ENCODE data around the gene MGST3. TPM values are rescaled to one million over a fixed set of nuclear protein-coding genes. Genes with fewer than 3 reads are reported as not detected.
"Not testable (repeated sequence)": the region's sequence is repeated elsewhere in the genome, so short reads cannot be mapped to it uniquely, and the experiment has no call there.

MGST3 gene
- total RNA-seq: 128 and 136 TPM in 2 replicates
- long read RNA-seq, transcript MGST3-205 (6 exons, 1,015 nt): major isoform, 22 of 43 reads
- long read RNA-seq, transcript MGST3-207 (2 exons, 1,002 nt): minor isoform, 12 of 43 reads
- long read RNA-seq, partial matches to known transcripts: 2 of 43 reads
- long read RNA-seq, other reads (novel, unspliced or antisense): 7 of 43 reads

DNA sequence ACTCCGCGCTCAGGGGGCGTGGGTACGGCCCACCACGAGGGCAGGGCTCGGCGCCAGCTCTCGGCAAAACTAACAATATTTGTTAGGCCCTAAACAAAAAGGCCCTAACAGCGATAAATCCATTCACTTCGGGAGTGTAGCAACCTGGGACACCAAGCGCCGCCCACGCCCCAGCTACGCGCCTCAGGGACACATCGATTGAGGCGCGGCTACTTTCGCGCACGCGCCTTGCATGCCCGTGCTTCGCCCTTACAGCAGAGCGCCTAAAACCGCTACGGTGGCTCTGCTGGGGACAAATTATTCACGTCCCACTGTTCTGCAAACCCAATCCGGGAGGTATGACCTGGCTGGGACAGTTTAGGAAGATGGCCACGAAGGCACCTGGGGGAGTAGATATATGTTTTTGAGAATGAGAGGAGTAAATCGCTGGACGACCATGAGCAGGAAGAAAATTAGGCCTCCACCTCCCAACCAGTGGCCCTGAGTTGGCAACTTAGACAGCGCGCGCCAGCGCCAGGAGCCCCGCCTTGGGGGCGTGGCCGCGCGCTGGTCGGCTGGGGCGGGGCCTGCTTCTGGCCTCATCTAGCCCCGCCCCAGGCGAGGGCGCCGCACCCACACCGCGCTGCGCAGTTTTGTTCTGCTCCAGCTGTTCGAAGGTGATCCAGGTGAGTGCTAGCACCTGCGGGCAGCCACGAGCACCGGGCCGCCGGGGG is at the start of gene MGST3:
TSS of gene MGST3 (plus strand) at position 606 of the 713 bp plus-strand sequence. CDS start 18,614 bp downstream, outside the sequence.
- no peak within 1 kb of the TSS for H3K4me3 Mint-ChIP-seq (ENCODE audit: low read depth)
- TF ChIP-seq, protein P1, sequence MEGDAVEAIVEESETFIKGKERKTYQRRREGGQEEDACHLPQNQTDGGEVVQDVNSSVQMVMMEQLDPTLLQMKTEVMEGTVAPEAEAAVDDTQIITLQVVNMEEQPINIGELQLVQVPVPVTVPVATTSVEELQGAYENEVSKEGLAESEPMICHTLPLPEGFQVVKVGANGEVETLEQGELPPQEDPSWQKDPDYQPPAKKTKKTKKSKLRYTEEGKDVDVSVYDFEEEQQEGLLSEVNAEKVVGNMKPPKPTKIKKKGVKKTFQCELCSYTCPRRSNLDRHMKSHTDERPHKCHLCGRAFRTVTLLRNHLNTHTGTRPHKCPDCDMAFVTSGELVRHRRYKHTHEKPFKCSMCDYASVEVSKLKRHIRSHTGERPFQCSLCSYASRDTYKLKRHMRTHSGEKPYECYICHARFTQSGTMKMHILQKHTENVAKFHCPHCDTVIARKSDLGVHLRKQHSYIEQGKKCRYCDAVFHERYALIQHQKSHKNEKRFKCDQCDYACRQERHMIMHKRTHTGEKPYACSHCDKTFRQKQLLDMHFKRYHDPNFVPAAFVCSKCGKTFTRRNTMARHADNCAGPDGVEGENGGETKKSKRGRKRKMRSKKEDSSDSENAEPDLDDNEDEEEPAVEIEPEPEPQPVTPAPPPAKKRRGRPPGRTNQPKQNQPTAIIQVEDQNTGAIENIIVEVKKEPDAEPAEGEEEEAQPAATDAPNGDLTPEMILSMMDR (IDR thresholded peaks at IDR 0.05; ENCODE audit: unreplicated experiment): no peak
- peaks cover 23% of the 10 kb centered on the region for H3K4me1 Mint-ChIP-seq (ENCODE audit: low read depth)
- peak; percentile 86 for DNase-seq (ENCODE audit: low spot score, unreplicated experiment)
- no peak within 1 kb of the TSS for H3K27ac Mint-ChIP-seq
- no peaks in the 10 kb centered on the region for H3K9me3 Mint-ChIP-seq (ENCODE audit: low read depth)
- no peaks in the 10 kb centered on the region for H3K36me3 Mint-ChIP-seq (ENCODE audit: insufficient read depth)
- no peaks in the 10 kb centered on the region for H3K27me3 Mint-ChIP-seq

DNA sequence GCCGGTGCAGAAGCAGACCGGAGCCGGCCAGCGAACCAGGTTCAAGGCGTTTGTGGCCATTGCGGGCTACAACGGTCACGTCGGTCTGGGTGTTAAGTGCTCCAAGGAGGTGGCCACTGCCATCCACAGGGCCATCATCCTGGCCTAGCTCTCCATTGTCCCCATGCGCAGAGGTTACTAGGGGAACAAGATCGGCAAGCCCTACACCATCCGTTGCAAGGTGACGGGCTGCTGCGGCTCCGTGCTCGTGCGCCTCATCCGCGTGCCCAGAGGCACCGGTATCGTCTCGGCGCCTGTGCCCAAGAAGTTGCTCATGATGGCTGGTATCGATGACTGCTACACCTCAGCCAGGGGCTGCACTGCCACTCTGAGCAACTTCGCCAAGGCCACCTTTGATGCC is 49.1 kb upstream of the MGST3 start:
- Mint-ChIP-seq H3K36me3 (ENCODE audit: insufficient read depth) (no peaks in the 10 kb centered on the region), H3K4me3 (ENCODE audit: low read depth) (no peak overlapping the region)
- TF ChIP-seq, protein P1 (IDR thresholded peaks at IDR 0.05; ENCODE audit: unreplicated experiment): no peak

DNA sequence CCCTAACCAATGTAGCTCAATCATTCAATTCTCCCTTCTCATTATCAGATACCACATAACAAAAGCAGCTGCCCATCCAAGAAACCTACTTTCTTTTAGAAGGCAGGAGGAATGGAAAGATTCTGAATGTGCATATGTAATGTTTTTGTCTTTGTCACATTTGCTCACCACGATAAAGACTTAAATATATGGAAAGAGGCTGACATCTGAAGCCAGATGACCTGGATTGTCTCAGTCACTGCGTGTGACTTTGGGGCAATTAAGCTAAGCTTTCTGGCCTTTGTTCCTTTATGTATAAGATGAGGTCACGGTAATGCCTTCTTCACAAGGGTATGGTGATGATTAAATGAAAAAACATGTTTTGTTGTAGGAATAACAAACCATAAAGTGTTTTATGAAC is 44.6 kb upstream of the MGST3 start:
- DNase-seq (ENCODE audit: low spot score, unreplicated experiment): no peak
- TF ChIP-seq, protein P1 (IDR thresholded peaks at IDR 0.05; ENCODE audit: unreplicated experiment): no peak
- H3K27me3 Mint-ChIP-seq: peaks cover 23% of the 10 kb centered on the region
- H3K9me3 Mint-ChIP-seq (ENCODE audit: low read depth): no peaks in the 10 kb centered on the region
- H3K27ac Mint-ChIP-seq: no peak overlapping the region
- H3K4me1 Mint-ChIP-seq (ENCODE audit: low read depth): no peaks in the 10 kb centered on the region
- no peak overlapping the region for H3K4me3 Mint-ChIP-seq (ENCODE audit: low read depth)
- H3K36me3 Mint-ChIP-seq (ENCODE audit: insufficient read depth): no peaks in the 10 kb centered on the region

More for the DNA sequence above, 49.1 kb upstream of the MGST3 start:
- no peak overlapping the region for H3K27ac Mint-ChIP-seq
- H3K27me3 Mint-ChIP-seq: peaks cover 10% of the 10 kb centered on the region
- no peaks in the 10 kb centered on the region for H3K9me3 Mint-ChIP-seq (ENCODE audit: low read depth)
- no peaks in the 10 kb centered on the region for H3K4me1 Mint-ChIP-seq (ENCODE audit: low read depth)
- DNase-seq (ENCODE audit: low spot score, unreplicated experiment): no peak

DNA sequence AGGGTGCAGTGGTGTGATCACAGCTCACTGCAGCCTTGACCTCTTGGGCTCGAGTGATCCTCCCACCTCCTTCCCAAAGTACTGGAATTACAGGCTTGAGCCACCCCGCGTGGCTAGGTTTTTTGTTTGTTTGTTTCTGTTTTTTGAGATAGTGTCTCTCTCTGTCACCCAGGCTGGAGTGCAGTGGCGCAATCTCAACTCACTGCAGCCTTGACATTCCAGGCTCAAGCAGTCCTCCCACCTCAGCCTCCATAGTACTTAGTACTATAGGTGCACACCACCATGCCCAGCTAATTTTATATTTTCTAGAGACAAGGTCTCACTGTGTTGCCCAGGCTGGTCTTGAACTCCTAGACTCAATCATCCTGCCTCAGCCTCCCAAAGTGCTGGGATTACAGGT is 39.6 kb upstream of the MGST3 start:
- peaks cover 46% of the 10 kb centered on the region for H3K27me3 Mint-ChIP-seq
- not testable (repeated sequence) for H3K4me1 Mint-ChIP-seq (ENCODE audit: low read depth); H3K27ac Mint-ChIP-seq; H3K36me3 Mint-ChIP-seq (ENCODE audit: insufficient read depth); H3K4me3 Mint-ChIP-seq (ENCODE audit: low read depth); DNase-seq (ENCODE audit: low spot score, unreplicated experiment); H3K9me3 Mint-ChIP-seq (ENCODE audit: low read depth)

DNA sequence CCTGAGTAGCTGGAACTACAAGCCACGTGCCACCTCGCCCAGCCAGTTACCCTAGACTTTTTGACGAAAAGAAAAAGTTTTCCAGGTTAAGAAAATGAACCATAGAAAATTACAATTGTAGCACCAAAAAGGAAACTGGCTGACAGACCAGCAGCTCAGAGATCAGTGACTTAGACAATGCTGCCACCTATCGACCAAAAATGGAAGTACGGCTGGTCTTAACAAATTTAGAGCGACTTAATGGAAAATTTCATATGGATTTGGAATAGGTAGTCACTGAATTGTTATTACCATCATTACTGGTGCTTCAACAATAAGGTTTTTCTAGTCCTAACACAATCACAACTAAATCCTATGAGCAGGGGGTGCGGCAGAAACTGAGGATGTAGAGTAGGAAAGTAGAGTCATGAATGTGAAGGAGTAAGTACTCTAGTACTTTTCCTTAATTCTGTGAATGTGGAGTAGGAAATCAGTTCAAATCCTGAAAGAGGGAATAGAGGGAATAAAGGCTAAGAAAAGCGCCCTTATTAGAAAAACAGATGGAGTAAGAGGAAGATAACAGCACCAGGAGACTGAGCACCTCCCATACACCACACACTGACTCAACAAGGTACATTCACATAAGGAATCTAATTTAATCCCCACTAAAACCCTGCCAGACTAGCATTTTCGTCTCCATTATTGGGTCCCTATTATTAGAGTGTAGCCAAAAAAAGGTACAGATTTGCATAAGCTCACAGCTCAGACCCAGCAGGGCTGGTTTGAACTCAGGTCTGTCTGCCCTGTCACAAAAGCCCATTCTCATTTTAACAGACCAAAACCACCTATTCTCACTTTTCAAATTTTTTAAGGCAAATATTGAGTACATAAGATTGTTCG is 37.9 kb upstream of the MGST3 start:
- TF ChIP-seq, protein P1 (IDR thresholded peaks at IDR 0.05; ENCODE audit: unreplicated experiment): peak; percentile 97
- H3K36me3 Mint-ChIP-seq (ENCODE audit: insufficient read depth): no peaks in the 10 kb centered on the region
- peak; percentile 68 for DNase-seq (ENCODE audit: low spot score, unreplicated experiment)
- H3K27me3 Mint-ChIP-seq: peaks cover 44% of the 10 kb centered on the region
- no peak overlapping the region for H3K27ac Mint-ChIP-seq
- H3K4me1 Mint-ChIP-seq (ENCODE audit: low read depth): peaks cover 4% of the 10 kb centered on the region
- H3K9me3 Mint-ChIP-seq (ENCODE audit: low read depth): no peaks in the 10 kb centered on the region
- H3K4me3 Mint-ChIP-seq (ENCODE audit: low read depth): no peak overlapping the region

Data from progenitor cell of endocrine pancreas (in vitro differentiated cells).